NCI-H1694 treated with DMSO at 0.1 percent for 48 hours (cell line): ENCODE data around the gene GNAL.
"Not testable (repeated sequence)": the region's sequence is repeated elsewhere in the genome, so short reads cannot be mapped to it uniquely, and the experiment has no call there.

Experiments
- DNase-seq: peaks from one replicate; lab custom pipeline; 2025; lab: John Stamatoyannopoulos, UW

GNAL gene

DNA sequence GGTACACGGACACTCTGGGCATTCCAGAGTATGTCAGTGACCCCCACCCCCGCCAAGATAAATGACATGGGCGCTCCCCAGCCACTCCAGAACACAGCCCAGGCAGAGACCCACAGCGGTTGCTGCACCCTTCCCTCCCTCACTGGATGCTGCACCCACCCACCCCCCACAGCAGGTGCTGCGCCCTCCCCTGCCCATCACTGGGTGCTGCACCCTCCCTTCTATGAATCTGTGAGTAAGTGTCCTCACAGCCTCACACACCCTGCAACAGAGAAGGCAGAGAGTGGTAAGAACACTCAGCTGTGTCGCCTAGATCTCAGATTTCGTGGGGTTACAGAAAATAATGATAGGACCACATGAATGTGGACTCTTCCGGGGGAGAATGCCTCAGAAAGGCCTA is 185.6 kb downstream of the GNAL start:
- DNase-seq = no peak

DNA sequence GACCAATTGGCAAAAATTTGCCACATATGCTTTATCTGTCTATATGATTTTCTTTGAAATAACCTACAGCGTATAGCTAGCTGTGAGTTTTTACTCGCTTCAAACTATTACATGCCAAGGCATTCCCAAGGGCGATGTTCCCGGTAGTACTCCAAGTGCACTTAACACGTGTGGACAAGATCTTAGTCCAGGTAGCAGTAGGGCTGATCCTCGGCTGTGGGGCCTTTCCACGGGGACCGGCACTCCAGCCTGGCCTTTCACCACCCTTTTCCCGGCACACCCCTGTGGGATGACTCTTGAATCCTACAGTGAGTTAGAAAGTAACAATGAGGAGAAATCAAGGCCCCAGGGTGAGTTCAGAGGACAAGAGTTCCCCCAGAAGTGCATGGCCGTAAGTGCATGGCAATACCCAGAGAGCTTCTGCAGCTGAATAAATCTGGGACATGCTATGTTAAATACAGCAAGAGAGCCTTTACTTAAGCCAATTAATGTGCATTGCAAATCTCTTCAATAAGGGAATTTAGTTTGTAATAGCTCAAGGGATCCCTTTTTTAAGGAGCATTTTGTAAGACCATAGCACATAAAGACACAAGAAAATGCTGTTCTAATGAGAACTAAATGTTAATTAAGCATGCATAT is 188.6 kb downstream of the GNAL start:
- no peak for DNase-seq

DNA sequence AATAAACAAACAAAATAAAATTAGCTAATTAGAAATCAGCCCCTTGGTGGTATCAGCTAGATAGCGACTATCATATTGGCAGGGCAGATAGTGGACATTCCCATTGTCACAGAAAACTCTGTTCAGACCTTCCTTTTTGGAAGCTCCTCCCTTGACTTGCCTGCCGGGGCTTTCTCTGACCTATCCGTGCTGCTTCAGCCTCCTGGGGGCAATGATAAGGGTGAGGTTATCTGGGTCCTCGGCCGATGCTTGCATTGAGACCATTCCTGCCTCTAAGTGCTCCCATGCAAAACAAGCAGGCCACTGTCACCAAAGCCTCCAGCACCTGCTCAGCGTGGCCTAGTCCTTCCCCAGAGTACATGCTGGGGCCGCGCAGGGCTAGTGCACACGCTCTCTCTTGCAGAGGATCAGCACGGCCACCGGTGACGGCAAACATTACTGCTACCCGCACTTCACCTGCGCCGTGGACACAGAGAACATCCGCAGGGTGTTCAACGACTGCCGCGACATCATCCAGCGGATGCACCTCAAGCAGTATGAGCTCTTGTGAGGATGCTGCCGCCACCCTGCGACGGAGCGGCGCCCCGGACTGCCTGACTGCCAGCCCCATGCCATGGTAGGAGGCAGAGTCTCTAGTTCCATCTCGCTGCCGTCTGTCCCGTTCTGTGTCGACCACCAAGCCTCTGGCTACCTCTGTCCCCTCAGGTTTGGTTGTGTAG is 191.7 kb downstream of the GNAL start:
- no peak for DNase-seq

DNA sequence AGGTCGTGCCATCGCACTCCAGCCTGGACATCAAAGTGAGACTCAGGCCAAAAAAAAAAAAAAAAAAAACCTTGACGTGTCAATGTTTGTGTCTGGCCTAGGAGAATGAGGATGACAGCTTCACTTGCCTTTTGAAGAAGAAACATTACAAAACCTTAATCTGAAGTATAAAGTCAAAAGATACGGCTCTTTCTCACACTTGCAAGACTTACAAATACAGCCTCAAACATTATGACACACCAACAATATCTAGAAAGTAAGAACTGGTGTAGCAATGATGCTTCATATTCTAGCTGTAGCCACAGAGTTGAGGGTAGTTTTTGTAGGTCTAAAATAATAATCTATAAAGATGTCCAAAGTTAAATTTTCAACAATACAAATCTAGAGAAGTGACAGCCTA is 193.6 kb downstream of the GNAL start:
- no peak for DNase-seq

DNA sequence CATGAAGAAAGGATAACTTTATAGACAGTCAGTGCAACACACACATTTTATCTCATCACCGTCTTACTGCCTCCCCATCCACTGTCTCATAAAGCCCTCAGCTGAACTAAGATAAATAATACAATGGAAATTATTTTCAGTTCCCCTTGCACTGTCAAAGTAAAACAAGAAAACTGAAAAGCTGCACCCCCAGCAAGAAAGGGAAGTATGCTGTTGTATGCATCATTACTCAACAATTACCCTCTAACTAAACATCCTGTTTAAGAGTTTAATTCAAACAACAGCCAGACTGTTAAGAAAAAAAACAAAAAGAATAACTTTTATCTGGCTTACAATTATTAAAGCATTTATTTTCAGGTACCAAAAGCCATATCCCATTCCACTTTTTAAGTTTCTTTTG is 194.1 kb downstream of the GNAL start:
- DNase-seq = no peak

DNA sequence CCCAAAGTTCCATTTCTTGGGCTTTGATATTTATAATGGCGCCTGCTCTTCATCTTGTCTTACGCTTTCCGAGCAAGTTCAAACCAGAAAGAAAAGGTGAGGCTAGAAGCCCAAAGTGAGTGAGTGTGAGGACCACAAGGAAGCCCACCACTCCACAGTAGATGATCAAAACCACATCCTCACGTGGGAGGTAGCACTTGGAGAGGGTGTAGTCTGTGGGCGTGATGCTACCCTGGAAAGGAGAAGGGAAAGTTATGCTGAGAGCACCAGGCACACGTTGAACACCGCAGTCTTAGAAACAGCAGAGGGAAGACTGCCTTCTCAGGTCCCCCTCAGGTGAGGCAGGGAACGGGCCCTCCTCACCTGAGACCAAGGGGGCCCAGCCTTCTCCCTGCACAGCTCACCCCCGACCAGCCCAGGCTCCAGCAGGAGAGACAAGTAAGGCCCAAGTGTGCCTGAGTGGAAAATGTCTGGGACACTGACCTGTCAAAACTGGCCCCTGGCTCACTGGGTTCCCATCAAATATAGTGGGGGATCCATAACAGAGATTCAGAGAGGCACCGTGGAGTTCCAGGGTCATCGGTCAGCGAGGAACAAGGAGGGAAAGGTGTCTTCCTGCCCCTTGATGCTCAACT is 195.4 kb downstream of the GNAL start:
- DNase-seq = no peak

DNA sequence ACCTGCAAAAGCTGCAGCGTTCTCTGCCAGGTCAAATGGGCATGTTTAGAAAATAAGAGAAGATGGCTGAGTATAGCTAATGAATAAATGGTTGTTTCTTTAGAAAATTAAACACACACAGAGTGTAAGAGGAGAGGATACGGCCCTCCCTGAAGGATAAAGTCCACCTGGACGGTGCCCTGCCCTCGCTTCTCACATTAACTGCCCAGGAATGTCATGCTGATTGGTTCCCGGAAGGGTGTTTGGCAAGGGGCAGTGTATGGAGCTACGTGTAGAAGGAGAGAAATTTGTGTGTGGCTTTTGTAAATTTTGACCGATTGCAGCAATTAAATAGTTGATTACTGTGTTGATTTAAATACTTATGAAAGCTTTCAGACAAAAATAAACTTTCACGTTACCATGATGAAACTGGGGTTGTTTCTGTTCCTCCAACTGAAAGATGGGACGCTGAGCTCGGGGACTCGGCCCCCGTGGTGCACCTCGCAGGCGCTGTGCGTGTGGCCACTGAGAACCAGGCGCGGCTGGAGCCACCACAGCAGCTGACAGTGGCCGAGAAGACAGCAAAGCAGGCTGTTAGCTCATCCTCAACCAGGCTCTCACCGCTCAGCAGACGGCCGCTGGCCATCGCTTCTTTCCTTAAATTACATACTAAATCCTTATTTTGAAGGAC is 196.3 kb downstream of the GNAL start:
- no peak for DNase-seq

DNA sequence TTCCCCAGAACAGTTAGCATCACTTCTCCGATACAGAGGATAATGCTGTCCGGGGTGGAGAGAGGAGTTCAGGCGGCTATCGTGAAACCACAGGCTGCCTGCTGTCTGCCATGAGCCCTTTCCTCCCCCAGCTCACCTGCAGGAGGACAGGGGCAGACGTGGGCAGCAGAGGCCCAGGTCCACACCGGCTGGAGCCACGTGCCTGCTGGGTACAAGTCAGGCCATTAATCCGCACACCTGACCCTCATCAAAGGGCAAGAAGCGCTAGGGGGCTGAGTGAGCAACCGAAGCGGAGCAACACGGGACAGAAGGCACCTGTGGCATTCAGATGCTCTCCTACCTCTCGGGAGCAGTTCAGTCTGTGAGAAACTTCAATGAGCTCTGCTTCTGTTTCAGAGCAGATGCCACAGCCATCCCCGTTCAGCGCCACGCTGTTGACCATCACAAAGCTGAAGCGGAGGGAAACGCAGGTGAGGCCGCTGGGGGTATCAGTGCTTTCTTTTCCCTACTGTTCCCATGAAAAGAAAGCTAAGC is 197.6 kb downstream of the GNAL start:
- no peak for DNase-seq

DNA sequence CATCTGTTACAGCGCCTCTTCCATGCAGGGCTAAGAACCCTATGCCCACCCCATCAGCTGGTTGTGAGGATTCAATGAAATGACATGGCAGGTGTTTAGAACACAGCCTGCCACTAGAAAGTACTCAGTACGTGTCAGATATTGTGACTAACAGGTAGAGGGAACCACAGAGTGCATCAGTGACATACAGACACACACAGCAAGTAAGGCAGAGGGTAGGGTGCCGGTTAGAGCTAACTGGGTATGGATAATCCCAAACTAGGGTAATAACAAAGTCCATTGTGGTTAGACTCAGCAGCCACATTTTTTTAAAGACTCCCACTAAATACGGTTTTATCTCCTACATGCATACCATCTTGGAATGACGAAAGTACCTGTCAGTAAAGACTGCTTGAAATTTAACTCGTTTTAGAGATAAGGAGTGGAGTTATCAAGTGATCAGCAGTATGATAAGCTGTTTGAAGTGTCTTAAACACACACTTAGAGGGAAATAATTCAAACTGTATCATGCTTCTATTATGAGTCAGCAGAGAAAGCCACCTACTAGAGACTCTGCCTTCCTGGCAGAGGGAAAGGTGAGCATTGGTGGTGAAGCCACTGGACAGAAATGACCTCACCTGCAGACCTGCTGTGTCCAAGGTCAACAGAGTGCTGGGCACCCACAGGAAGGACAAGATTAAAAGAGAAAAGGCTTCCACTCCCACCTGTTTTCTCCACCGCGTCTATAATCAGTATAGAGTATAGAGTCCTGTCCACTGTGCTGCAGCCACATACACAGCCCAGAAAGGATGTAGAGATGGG is 198.5 kb downstream of the GNAL start:
- DNase-seq = no peak

DNA sequence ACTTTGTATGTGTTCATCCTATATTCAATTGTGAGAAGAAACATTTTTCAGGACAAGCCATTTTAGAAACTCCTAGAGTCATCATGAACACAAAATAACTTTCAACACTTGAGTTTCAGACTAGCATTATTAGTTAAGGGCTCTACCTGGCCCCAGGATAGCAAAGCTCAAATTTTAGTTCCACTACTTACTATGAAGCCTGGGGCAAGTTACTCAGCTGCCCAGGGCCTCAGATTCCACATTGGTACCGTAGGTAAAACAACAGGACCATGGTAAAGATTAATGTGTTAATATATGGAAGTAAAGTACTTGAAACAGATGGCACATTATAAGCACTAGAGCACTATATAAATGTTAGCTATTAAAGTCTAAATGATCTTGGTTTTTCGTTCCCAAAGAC is 199.7 kb downstream of the GNAL start:
- no peak for DNase-seq

DNA sequence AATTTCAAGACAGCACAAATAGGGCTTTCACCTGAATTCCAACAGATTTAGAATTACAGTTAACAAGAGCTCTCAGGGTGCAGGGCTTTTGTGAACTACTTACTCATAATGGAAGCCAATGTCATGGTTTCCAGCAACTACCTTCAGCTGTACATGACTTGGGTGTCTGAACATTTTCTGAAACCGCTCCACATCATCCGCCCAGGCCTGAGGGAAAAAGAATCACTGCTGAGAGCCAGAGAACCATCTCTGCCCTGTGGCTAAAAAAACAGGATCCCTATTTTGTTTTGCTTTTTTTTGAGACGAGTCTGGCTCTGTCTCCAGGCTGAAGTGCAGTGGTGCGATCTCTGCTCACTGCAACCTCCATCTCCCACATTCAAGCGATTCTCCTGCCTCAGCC is 200.2 kb downstream of the GNAL start:
- DNase-seq = no peak

DNA sequence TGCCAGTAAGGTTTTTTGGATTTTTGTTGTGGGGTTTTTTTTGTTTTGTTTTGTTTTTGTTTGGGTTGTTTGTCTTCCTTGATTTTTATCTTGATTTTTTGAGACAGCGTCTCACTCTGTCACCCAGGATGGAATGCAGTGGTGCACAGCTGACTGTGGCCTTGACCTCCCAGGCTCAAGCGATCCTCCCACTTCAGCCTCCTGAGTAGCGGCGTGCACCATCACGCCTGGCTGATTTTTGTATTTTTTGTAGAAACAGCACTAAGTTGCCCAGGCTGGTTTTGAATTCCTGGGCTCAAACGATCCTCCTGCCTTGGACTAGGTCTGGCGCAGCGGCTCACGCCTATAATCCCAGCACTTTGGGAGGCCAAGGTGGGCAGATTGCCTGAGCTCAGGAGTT is 202.7 kb downstream of the GNAL start:
- no peak for DNase-seq

DNA sequence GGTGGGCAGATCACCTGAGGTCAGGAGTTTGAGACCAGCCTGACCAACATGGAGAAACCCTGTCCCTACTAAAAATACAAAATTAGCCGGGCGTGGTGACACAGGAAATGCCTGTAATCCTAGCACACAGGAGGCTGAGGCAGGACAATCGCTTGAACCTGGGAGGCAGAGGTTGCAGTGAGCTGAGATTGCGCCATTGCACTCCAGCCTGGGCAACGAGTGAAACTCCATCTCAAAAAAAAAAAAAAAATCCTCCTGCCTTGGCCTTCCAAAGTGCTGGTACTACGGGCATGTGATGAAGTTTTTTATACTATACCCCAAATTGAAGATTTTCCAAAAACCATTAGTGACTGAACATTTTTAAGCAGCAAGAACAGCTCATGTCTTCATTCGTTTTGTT is 203.4 kb downstream of the GNAL start:
- not testable (repeated sequence) for DNase-seq

DNA sequence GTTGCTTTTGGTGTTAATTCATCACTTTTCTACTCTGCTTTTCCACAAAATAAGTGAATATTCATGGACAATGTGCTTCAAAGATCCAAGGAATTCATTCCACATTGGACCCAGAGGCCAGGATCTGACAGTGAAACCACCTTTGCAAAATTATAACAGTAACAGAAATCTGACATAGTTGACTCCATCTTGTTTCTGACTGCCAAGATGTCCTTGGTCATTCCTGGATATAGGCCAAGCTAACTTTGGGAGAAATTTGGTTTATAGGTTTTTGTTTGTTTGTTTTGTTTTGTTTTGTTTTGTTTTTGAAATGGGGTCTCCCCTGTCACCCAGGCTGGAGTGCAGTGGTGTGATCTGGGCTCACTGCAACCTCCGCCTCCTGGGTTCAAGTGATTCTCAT is 208.7 kb downstream of the GNAL start:
- no peak for DNase-seq

DNA sequence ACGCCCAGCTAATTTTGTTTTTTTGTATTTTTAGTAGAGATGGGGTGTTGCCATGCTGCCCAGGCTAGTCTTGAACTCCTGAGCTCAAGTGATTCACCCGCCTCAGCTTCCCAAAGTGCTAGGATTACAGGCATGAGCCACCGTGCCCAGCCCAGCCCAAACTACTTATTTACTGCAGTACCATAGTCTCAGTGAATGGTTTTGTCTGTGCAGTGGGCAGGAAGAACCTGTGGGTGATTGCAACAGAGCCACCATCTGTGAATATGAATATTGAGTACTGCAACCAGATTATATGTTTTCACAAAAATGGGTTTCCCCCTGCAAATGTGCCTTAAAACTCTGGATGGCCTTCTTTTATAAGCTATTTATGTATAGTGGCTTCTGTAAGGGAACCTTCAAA is 210.0 kb downstream of the GNAL start:
- DNase-seq = no peak

DNA sequence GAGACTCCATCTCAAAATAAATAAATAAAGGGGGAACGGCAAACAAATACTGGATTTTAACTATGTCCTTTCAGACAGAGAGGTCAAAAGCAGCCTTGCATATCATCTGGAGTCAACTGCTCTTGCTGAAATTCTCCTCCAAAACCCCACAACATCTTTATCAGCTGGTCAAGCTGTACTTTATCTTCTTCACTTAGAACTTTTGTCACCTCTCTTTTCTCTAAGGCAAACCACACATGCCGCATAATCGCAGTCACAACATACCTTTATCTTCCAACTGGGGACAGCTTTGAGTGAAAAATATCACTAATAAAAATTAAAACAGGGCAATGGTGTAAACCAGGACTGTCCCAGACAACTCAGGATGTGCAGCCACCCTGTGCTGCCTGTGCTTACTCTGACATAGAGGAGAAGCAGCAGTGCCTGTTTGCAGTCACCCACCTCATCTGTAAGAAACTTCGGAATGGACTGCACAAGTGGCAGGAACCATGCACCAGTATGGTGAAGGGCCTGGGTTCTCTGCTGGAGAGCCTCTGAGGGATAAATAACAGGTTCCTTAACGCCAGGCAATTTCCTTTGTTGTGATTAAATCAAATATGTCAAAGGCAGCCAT is 212.9 kb downstream of the GNAL start:
- no peak for DNase-seq

DNA sequence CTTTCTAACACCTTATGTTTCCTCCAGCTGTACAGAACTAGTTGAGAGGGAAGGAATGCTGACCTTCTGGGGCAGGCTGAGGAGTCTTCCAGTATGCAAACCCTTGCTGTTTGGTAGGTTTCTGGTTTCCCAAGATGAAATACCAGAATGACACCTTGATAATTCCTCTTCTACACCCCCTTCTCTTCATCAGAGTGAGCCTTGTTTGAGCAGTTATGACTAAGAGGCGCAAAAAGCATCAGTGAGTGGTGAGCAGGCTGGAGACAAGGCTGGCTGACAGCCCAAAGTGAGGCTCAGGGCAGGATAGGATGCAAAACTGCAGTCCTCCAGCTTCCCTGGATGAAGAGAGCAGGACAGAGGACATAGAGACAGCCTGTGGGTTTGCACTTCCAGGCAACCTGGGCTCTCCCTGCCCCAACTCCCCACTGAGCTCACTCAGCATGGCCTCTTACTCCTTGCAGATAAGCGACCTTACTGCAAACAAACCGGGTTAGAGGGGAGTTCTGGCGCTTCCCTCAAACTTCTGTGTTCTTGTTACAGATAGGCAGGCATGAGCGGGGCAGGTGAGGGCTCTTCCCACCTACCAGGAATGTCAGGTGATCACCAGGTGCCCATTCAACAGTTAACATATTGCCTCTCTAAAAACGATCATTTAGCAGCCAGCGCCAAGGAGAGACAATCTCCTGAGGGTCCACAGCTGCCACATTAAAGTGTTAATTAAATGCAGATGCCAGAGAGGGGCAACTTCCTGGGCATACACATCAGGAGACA is 213.6 kb downstream of the GNAL start:
- DNase-seq = no peak

DNA sequence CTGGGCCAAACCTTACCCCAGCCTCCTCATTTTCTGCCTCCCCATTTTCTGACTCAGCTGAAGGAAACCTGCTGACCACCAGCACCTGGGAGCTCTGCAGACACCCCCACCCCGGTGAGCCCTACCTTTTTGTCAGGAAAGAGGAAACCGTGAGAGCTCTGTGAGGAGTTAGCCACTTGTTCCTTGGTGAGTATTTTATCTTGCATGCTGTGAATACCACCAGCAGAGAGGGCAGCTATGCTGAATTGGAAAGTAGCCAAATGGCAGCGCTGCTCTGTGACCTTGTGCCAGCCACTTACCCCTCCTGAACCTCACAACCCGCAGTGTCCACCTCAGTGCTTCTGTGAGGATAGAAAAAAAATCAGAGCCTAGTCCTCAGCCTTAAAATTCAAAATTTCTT is 216.5 kb downstream of the GNAL start:
- DNase-seq = no peak

DNA sequence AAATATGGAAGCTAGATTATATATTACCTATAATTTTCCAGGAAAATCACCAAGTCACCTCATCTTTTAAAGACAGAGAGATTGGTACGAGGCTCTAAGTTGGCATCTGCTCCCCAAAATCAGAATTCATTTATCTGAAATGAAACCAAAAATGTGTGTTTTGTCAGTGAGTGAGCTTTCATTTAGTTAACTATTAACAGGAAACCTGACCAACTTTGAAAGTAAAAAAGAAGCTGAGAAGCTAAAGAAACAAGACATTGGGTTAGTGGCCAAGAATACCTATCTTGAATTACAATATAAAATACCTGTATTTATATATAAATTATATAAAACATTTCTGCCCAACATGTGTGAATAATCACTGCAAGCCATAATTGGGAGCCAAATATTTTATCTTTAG is 217.1 kb downstream of the GNAL start:
- DNase-seq = no peak
